Measurements from ENCODE around the gene MAPK8IP3.

The MAPK8IP3 gene

GRCh38 chr16:1777375-1778199, 71.6 kb downstream of the MAPK8IP3 start:
- Histone ChIP-seq H3K4me3 (ENCODE audit: low read length) (no peak overlapping the region), H3K9ac (ENCODE audit: low read length) (no peak overlapping the region), H2AFZ (ENCODE audit: low read depth, low read length) (no peak overlapping the region), H3K4me1 (ENCODE audit: low read length) (peaks cover 15% of the 10 kb centered on the region), H3K27me3 (ENCODE audit: low read depth, low read length) (no peaks in the 10 kb centered on the region), H3K4me2 (ENCODE audit: low read length) (no peak overlapping the region), H3K27ac (ENCODE audit: low read length) (no peak overlapping the region), H4K20me1 (ENCODE audit: insufficient read depth, low read length) (no peaks in the 10 kb centered on the region), H3K79me2 (ENCODE audit: low read length) (peaks cover 31% of the 10 kb centered on the region), H3K36me3 (replicated peaks; ENCODE audit: low read depth, low read length) (no peaks in the 10 kb centered on the region), H3K9me3 (ENCODE audit: insufficient read depth, low read length) (no peaks in the 10 kb centered on the region)
- no peak for TF ChIP-seq EZH2phosphoT487 (IDR thresholded peaks at IDR 0.05; ENCODE audit: low read depth)
- TF ChIP-seq, protein P1, sequence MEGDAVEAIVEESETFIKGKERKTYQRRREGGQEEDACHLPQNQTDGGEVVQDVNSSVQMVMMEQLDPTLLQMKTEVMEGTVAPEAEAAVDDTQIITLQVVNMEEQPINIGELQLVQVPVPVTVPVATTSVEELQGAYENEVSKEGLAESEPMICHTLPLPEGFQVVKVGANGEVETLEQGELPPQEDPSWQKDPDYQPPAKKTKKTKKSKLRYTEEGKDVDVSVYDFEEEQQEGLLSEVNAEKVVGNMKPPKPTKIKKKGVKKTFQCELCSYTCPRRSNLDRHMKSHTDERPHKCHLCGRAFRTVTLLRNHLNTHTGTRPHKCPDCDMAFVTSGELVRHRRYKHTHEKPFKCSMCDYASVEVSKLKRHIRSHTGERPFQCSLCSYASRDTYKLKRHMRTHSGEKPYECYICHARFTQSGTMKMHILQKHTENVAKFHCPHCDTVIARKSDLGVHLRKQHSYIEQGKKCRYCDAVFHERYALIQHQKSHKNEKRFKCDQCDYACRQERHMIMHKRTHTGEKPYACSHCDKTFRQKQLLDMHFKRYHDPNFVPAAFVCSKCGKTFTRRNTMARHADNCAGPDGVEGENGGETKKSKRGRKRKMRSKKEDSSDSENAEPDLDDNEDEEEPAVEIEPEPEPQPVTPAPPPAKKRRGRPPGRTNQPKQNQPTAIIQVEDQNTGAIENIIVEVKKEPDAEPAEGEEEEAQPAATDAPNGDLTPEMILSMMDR (IDR thresholded peaks at IDR 0.05; ENCODE audit: low read depth, low read length), result no peak

DNA sequence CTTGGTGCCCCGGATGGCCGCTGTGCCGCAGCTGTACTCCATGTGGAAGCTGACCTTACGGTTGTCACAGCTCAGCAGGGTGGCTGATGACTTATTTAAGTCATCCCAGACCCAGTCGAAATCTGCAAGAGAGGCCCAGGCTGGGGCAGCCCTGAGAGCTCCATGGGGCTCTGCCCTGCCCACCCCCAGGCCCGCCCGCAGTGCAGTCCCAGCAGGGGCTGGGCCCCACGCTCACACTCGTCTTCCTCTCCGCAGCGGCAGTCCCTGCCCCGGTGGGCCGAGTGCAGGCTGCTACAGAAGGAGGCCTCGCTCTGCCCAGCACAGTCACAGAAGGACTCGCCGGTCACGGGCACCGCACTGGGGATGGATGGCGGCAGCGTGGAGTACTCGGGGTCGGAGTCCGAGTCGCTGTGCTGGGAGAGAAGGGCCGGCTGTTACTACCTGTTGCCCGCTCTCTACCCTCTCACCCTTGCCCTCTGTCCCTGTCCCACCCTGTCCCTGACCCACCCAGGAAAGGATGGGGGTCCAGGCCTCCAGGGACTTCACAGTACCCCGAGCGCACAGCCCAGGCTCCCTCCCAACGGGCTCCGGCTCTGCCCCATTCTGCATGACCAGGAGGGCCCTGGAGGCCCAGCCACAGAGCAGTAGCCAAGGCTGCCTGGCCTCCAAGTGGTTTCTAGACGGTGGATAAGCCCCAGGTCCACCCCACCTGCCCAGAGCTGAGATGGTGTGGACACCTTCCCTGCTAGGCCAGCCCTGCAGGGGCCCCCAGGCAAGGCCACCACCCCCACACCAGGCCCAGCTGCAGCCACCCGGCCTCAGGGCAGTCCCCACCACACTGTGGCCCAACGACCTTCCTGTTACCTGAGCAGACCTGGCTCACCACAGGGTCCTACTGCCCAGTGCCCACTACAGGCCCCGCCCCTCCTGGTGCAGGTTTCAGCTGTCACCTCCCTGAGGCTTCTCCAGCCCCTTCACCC, 72.5 kb downstream of the MAPK8IP3 start:
- peaks cover 32% of the 10 kb centered on the region for H3K79me2 ChIP-seq (ENCODE audit: low read length)
- H2AFZ ChIP-seq (ENCODE audit: low read depth, low read length), result no peak overlapping the region
- peaks cover 15% of the 10 kb centered on the region for H3K4me1 ChIP-seq (ENCODE audit: low read length)
- H3K27me3 ChIP-seq (ENCODE audit: low read depth, low read length), result no peaks in the 10 kb centered on the region
- no peak for TF ChIP-seq EZH2phosphoT487 (IDR thresholded peaks at IDR 0.05; ENCODE audit: low read depth)
- TF ChIP-seq, protein P1 (IDR thresholded peaks at IDR 0.05; ENCODE audit: low read depth, low read length), result no peak
- H4K20me1 ChIP-seq (ENCODE audit: insufficient read depth, low read length), result no peaks in the 10 kb centered on the region
- H3K9me3 ChIP-seq (ENCODE audit: insufficient read depth, low read length), result no peaks in the 10 kb centered on the region
- no peak overlapping the region for H3K4me3 ChIP-seq (ENCODE audit: low read length)
- H3K36me3 ChIP-seq (replicated peaks; ENCODE audit: low read depth, low read length), result no peaks in the 10 kb centered on the region
- H3K4me2 ChIP-seq (ENCODE audit: low read length), result no peak overlapping the region
- no peak overlapping the region for H3K27ac ChIP-seq (ENCODE audit: low read length)
- H3K9ac ChIP-seq (ENCODE audit: low read length), result no peak overlapping the region

DNA sequence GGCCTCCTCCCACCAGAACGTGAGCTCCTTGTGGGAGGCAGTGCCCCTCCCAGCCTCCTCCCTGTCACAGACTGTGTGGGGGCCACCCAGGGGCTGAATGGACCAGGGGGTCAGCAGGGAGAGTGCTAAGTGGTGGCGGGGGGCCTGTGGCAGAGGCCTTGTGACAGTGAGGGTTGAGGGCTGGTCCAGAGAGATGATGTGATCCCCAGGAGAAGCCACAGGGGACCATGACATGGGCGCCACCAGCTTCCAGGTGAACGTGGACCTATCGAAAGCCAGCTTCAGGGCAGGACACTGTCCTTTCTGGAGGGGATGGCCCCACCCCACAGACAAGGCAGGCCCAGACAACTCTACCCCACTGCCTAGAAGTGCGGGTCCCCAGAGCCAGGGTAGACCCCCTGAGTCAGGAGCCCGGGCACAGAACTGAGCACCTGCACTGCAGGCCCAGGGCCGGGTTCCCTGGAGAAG, 73.3 kb downstream of the MAPK8IP3 start:
- H2AFZ ChIP-seq (ENCODE audit: low read depth, low read length), result no peak overlapping the region
- H3K9ac ChIP-seq (ENCODE audit: low read length), result no peak overlapping the region
- no peak overlapping the region for H3K4me2 ChIP-seq (ENCODE audit: low read length)
- H3K27me3 ChIP-seq (ENCODE audit: low read depth, low read length), result no peaks in the 10 kb centered on the region
- no peak overlapping the region for H3K4me3 ChIP-seq (ENCODE audit: low read length)
- no peaks in the 10 kb centered on the region for H3K9me3 ChIP-seq (ENCODE audit: insufficient read depth, low read length)
- no peaks in the 10 kb centered on the region for H4K20me1 ChIP-seq (ENCODE audit: insufficient read depth, low read length)
- no peak overlapping the region for H3K27ac ChIP-seq (ENCODE audit: low read length)
- peaks cover 16% of the 10 kb centered on the region for H3K4me1 ChIP-seq (ENCODE audit: low read length)
- peaks cover 32% of the 10 kb centered on the region for H3K79me2 ChIP-seq (ENCODE audit: low read length)
- no peak for TF ChIP-seq EZH2phosphoT487 (IDR thresholded peaks at IDR 0.05; ENCODE audit: low read depth)
- TF ChIP-seq, protein P1 (IDR thresholded peaks at IDR 0.05; ENCODE audit: low read depth, low read length), result no peak
- no peaks in the 10 kb centered on the region for H3K36me3 ChIP-seq (replicated peaks; ENCODE audit: low read depth, low read length)
